ENCODE measurements around the gene SEC11A.
"Not testable (repeated sequence)": the region's sequence is repeated elsewhere in the genome, so short reads cannot be mapped to it uniquely, and the experiment has no call there.

Gene SEC11A

GRCh38 chr15:84647726-84648125, 68.2 kb downstream of the SEC11A start:
- DNase-seq (ENCODE audit: low read depth, low spot score) = no peak
- H3K27ac ChIP-seq = no peak overlapping the region

DNA sequence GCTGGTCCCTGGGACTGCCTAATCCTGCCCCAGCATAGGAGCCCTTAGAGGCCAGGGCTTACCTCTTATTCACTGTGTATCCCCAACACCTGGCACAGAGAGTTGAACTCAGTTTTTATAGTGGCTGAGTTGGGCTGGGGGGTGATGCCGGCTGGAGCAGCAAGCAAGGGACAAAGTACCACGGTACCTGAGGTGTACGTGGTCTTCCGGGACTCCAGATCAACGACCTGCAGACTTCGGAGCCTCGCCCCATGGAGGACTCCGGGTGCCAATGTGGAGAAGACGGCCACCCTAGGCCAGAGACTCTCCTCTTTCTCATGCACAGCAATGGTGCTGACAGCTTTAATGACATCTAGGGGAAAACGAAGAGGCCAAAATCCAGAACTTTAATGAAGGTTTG, 69.9 kb downstream of the SEC11A start:
- no peak for DNase-seq (ENCODE audit: low read depth, low spot score)
- no peak overlapping the region for H3K27ac ChIP-seq

- DNase-seq (ENCODE audit: low read depth, low spot score) = no peak
- no peak overlapping the region for H3K27ac ChIP-seq
Observed at GRCh38 chr15:84645496-84645895, 70.4 kb downstream of the SEC11A start.

DNA sequence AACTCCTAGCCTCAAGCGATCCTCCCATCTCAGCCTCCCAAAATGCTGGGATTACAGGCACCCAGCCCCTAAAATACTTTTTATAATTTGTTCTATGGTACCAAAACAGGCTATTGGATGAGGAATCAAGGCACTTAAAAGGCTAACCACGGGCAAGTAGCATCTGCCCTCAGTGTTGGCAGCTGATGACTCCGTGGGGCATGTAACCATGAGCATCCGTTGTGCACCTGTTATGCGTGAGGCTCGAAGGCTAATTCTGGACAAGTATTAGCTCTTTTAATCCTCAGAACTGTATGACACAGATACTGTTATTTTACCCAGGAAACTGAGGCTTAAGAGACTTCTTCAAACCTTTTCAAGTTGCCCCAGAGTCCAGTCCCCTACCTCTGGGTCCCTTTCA, 72.1 kb downstream of the SEC11A start:
- DNase-seq (ENCODE audit: low read depth, low spot score) = no peak
- H3K27ac ChIP-seq = no peak overlapping the region

DNA sequence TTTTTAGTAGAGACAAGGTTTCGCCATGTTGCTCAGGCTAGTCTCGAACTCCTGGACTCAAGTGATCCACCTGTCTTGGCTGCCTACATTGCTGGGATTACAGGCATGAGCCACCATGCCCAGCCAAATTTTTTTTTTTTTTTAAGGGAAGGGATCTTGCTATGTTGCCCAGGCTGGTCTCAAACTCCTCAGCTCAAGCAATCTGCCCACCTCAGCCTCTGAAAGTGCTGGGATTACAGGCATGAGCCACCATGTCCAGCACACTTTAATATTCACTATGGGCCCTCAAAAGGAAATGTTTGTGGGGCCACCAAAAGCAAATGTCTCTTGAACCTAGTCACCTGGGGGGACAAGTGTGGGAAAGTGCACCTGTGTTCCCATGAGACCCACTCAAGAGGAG, 73.3 kb downstream of the SEC11A start:
- DNase-seq (ENCODE audit: low read depth, low spot score); H3K27ac ChIP-seq: not testable (repeated sequence)

DNA sequence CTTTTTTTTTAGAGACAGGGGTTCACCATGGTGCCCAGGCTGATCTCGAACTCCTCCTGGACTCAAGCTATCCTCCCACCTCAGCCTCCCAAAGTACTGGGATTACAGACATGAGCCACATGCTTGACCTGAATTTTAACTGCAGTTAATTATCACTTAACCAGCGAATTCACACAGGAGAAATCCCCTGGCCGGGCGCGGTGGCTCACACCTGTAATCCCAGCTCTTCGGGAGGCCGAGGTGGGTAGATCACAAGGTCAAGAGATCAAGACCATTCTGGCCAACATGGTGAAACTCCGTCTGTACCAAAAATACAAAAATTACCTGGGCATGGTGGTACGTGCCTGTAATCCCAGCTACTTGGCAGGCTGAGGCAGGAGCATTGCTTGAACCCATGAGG, 74.1 kb downstream of the SEC11A start:
- not testable (repeated sequence) for DNase-seq (ENCODE audit: low read depth, low spot score); H3K27ac ChIP-seq

GRCh38 chr15:84638103-84638502, 77.8 kb downstream of the SEC11A start:
- DNase-seq (ENCODE audit: low read depth, low spot score) = no peak
- H3K27ac ChIP-seq = no peak overlapping the region

DNA sequence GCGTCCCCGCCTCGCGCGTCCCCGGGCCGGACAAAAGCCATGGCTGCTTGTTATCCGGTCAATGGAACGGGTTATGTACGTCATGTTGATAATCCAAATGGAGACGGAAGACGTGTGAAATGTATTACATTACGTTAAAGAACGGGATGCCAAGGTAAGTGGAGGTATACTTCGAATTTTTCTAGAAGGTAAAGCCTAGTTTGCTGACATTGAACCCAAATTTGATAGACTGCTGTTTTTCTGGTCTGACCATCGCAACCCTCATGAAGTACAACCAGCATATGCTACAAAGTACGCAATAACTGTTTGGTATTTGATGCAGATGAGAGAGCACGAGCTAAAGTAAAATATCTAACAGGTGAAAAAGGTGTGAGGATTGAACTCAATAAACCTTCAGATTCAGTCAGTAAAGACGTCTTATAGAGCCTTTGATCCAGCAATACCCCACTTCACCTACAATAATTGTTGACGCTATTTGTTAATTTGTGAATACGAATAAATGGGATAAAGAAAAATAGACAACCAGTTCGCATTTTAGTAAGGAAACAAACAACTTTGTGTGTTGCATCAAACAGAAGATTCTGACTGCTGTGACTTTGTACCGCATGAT, 81.6 kb downstream of the SEC11A start:
- peak overlapping the region; percentile 57 for H3K27ac ChIP-seq

DNA sequence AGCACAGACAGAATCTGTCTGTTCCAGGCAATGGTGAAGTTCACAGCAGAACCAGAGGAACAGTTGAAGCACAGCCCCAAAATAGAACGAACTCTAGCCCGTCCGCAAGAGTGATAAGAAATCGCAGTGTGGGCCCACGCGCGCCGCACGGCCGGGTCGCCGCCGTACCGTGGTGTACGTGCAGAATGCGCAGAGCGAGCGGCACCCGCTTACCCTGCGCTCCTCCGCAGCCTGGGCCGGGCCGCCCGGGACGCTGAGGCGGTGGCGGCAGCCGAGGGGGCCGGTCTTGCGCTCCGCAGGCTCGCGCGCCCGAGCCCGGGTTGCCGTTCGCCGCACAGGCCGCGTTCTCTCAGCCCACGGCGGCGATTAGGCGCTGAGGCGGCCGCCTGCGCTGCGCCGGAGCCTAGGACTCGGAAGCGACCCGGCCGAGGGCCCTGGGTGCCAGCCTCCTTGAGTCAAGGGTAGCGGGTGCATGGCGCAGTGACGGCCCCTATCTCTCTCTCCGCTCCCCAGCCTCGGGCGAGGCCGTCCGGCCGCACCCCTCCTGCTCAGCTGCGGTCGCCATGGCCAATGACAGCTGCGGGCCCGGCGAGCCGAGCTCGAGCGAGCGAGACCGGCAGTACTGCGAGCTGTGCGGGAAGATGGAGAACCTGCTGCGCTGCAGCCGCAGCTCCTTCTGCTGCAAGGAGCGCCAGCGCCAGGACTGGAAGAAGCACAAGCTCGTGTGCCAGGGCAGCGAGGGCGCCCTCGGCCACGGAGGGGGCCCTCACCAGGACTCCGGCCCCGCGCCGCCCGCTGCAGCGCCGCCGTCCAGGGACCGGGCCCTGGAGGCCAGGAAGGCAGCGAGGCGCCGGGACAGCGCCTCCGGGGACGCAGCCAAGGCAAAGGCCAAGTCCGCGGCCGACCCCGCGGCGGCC, 82.4 kb downstream of the SEC11A start:
- peak overlapping the region; percentile 57 for H3K27ac ChIP-seq
- no peak for DNase-seq (ENCODE audit: low read depth, low spot score)

More for the DNA sequence above, 81.6 kb downstream of the SEC11A start:
- no peak for DNase-seq (ENCODE audit: low read depth, low spot score)

GRCh38 chr15:84631706-84632272, 84.2 kb downstream of the SEC11A start:
- peak overlapping the region; percentile 56 for H3K27ac ChIP-seq
- no peak for DNase-seq (ENCODE audit: low read depth, low spot score)

GRCh38 chr15:84629033-84629432, 86.9 kb downstream of the SEC11A start:
- no peak for DNase-seq (ENCODE audit: low read depth, low spot score)
- no peak overlapping the region for H3K27ac ChIP-seq

GRCh38 chr15:84625123-84625522, 90.8 kb downstream of the SEC11A start:
- no peak for DNase-seq (ENCODE audit: low read depth, low spot score)
- no peak overlapping the region for H3K27ac ChIP-seq

DNA sequence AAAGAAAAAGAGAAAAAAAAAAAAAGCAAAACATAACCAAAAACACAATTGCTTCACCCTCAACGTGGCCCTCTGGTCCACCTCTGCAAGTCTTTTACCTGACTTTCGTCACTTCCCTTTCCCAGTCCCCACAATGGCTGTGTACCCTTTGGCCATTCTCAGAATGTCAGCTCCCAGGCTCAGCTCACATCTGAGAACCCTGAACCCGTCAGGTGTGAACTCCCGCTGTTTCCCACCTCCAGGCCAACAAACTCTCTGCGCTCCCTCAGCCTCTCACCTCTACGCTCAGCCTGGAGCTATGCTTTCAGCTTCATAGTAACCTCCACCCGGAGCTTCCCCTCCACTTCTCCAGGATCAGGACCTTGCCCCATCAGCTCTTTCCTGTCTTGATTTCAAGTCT, 91.6 kb downstream of the SEC11A start:
- H3K27ac ChIP-seq = no peak overlapping the region

DNA sequence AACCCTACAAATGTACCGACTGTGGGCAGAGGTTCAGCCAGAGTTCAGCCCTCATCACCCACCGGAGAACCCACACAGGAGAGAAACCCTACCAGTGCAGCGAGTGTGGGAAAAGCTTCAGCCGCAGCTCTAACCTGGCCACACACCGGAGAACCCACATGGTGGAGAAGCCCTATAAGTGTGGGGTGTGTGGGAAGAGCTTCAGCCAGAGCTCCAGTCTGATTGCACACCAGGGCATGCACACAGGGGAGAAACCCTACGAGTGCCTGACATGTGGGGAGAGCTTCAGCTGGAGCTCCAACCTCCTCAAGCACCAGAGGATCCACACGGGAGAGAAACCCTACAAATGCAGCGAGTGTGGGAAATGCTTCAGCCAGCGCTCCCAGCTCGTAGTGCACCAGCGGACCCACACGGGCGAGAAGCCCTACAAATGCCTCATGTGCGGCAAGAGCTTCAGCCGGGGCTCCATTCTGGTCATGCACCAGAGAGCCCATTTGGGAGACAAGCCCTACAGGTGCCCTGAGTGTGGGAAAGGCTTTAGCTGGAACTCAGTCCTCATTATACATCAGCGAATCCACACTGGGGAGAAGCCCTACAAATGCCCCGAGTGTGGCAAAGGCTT, 94.5 kb downstream of the SEC11A start:
- DNase-seq (ENCODE audit: low read depth, low spot score) = no peak
- no peak overlapping the region for H3K27ac ChIP-seq

More for the DNA sequence above, 91.6 kb downstream of the SEC11A start:
- no peak for DNase-seq (ENCODE audit: low read depth, low spot score)

GRCh38 chr15:84620626-84621025, 95.3 kb downstream of the SEC11A start:
- H3K27ac ChIP-seq = no peak overlapping the region
- DNase-seq (ENCODE audit: low read depth, low spot score) = no peak
